ENCODE data around the gene CCDC170.

CCDC170 gene

GRCh38 chr6:151665329-151665728 is 171.5 kb downstream of the CCDC170 start:
- no peak for TF ChIP-seq CTCF (IDR thresholded peaks at IDR 0.05; ENCODE audit: control extremely low read depth, extremely low read depth, low read depth, missing control alignments)
- DNase-seq (ENCODE audit: extremely low spot score) = no peak
- CTCF ChIA-PET = interaction anchor here (1.0 to 1.7 kb wide), 2 partner anchors 13 to 15 kb away, joined by 4 to 5 read pairs; no protein-coding TSS in a partner anchor
- POLR2A ChIA-PET = no interaction called here

GRCh38 chr6:151666526-151666925 is 172.7 kb downstream of the CCDC170 start:
- TF ChIP-seq CTCF (IDR thresholded peaks at IDR 0.05; ENCODE audit: control extremely low read depth, extremely low read depth, low read depth, missing control alignments) = no peak
- POLR2A ChIA-PET = no interaction called here
- CTCF ChIA-PET = interaction anchor here (1.0 to 1.1 kb wide), 2 partner anchors 14 to 68 kb away, joined by 3 to 4 read pairs; no protein-coding TSS in a partner anchor

GRCh38 chr6:151669208-151669560 is 175.4 kb downstream of the CCDC170 start:
- CTCF ChIA-PET = no interaction called here
- POLR2A ChIA-PET = no interaction called here
- no peak for DNase-seq (ENCODE audit: extremely low spot score)
- TF ChIP-seq CTCF (IDR thresholded peaks at IDR 0.05; ENCODE audit: control extremely low read depth, extremely low read depth, low read depth, missing control alignments) = no peak

More at GRCh38 chr6:151666526-151666925, 172.7 kb downstream of the CCDC170 start:
- no peak for DNase-seq (ENCODE audit: extremely low spot score)

- ChIA-PET POLR2A (no interaction called here), CTCF (no interaction called here)
- TF ChIP-seq CTCF (IDR thresholded peaks at IDR 0.05; ENCODE audit: control extremely low read depth, extremely low read depth, low read depth, missing control alignments) = no peak
- DNase-seq (ENCODE audit: extremely low spot score) = no peak
Measured at GRCh38 chr6:151670116-151670515, 176.3 kb downstream of the CCDC170 start.

All from GM10248 (cell line).